WTC11 (cell line): Measurements from ENCODE around the gene SH2D4B.

Experiments used
- ATF1 ChIP-seq: sonication (generic); formaldehyde crosslinking; IDR thresholded peaks from 2 replicates; pipeline ENCODE4 v1.8.1; 2023; ENCODE audit warnings: mild to moderate bottlenecking, moderate library complexity, missing genetic modification reagents
- CBFB ChIP-seq: sonication (generic); formaldehyde crosslinking; IDR thresholded peaks from 2 replicates; pipeline ENCODE4 v1.8.1; 2022; ENCODE audit warnings: mild to moderate bottlenecking, low read depth, missing genetic modification reagents
- CTCF ChIP-seq: fragments of 200-600 bp; IDR thresholded peaks from 2 replicates; pipeline ENCODE4 v1.8.0; 2022; ENCODE audit warnings: antibody characterized with exemption
- ELF4 ChIP-seq: sonication (generic); formaldehyde crosslinking; IDR thresholded peaks from 2 replicates; pipeline ENCODE4 v1.8.1; 2022; ENCODE audit warnings: low read depth, mild to moderate bottlenecking, moderate library complexity, missing genetic modification reagents
- EMX1 ChIP-seq: fragments of 250-450 bp; sonication (Bioruptor Pico); IDR thresholded peaks from 2 replicates; pipeline ENCODE4 v1.8.0; 2021; ENCODE audit warnings: mild to moderate bottlenecking
- GABPB1 ChIP-seq: sonication (generic); formaldehyde crosslinking; IDR thresholded peaks from 2 replicates; pipeline ENCODE4 v1.8.1; 2023; ENCODE audit warnings: mild to moderate bottlenecking, missing genetic modification reagents
- IRF2 ChIP-seq: sonication (generic); formaldehyde crosslinking; IDR thresholded peaks from 2 replicates; pipeline ENCODE4 v1.8.0; 2022; ENCODE audit warnings: low read depth, missing genetic modification reagents, borderline replicate concordance
- SMAD3 ChIP-seq: sonication (generic); formaldehyde crosslinking; IDR thresholded peaks from 2 replicates; pipeline ENCODE4 v1.8.0; 2022; ENCODE audit warnings: missing genetic modification reagents, mild to moderate bottlenecking, borderline replicate concordance
- ZBTB43 ChIP-seq: sonication (generic); formaldehyde crosslinking; IDR thresholded peaks from 2 replicates; pipeline ENCODE4 v1.8.1; 2023; ENCODE audit warnings: mild to moderate bottlenecking, missing genetic modification reagents
- ZNF263 ChIP-seq: sonication (generic); formaldehyde crosslinking; IDR thresholded peaks from 2 replicates; pipeline ENCODE4 v1.8.1; 2022; ENCODE audit warnings: low read depth, mild to moderate bottlenecking, moderate library complexity, missing genetic modification reagents
- ZNF512 ChIP-seq: sonication (generic); formaldehyde crosslinking; IDR thresholded peaks from 2 replicates; pipeline ENCODE4 v1.8.1; 2022; ENCODE audit warnings: missing genetic modification reagents, borderline replicate concordance
- TF ChIP-seq, protein P1 (sequence below): sonication (generic); formaldehyde crosslinking; conservative IDR thresholded peaks from 2 replicates; pipeline ENCODE4 v1.8.1; 2023; ENCODE audit warnings: mild to moderate bottlenecking, low read depth, missing genetic modification reagents, moderate library complexity
- TF ChIP-seq, protein P2 (sequence below): sonication (generic); formaldehyde crosslinking; IDR thresholded peaks from 2 replicates; pipeline ENCODE4 v1.8.1; 2023; ENCODE audit warnings: mild to moderate bottlenecking, missing genetic modification reagents

- peak; percentile 83 for TF ChIP-seq CTCF
- TF ChIP-seq, protein P1, sequence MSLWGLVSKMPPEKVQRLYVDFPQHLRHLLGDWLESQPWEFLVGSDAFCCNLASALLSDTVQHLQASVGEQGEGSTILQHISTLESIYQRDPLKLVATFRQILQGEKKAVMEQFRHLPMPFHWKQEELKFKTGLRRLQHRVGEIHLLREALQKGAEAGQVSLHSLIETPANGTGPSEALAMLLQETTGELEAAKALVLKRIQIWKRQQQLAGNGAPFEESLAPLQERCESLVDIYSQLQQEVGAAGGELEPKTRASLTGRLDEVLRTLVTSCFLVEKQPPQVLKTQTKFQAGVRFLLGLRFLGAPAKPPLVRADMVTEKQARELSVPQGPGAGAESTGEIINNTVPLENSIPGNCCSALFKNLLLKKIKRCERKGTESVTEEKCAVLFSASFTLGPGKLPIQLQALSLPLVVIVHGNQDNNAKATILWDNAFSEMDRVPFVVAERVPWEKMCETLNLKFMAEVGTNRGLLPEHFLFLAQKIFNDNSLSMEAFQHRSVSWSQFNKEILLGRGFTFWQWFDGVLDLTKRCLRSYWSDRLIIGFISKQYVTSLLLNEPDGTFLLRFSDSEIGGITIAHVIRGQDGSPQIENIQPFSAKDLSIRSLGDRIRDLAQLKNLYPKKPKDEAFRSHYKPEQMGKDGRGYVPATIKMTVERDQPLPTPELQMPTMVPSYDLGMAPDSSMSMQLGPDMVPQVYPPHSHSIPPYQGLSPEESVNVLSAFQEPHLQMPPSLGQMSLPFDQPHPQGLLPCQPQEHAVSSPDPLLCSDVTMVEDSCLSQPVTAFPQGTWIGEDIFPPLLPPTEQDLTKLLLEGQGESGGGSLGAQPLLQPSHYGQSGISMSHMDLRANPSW: no peak
- TF ChIP-seq ZBTB43 (CRISPR knock-in tag): no peak
- TF ChIP-seq ZNF512 (CRISPR knock-in tag): no peak
- no peak for TF ChIP-seq ELF4 (CRISPR knock-in tag)
- TF ChIP-seq CBFB (CRISPR knock-in tag): no peak
- no peak for TF ChIP-seq ZNF263 (CRISPR knock-in tag)
- TF ChIP-seq, protein P2, sequence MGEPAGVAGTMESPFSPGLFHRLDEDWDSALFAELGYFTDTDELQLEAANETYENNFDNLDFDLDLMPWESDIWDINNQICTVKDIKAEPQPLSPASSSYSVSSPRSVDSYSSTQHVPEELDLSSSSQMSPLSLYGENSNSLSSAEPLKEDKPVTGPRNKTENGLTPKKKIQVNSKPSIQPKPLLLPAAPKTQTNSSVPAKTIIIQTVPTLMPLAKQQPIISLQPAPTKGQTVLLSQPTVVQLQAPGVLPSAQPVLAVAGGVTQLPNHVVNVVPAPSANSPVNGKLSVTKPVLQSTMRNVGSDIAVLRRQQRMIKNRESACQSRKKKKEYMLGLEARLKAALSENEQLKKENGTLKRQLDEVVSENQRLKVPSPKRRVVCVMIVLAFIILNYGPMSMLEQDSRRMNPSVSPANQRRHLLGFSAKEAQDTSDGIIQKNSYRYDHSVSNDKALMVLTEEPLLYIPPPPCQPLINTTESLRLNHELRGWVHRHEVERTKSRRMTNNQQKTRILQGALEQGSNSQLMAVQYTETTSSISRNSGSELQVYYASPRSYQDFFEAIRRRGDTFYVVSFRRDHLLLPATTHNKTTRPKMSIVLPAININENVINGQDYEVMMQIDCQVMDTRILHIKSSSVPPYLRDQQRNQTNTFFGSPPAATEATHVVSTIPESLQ (CRISPR knock-in tag): no peak
- TF ChIP-seq SMAD3 (CRISPR knock-in tag): no peak
- TF ChIP-seq EMX1 (CRISPR knock-in tag): no peak
- TF ChIP-seq GABPB1 (CRISPR knock-in tag): no peak
- no peak for TF ChIP-seq ATF1 (CRISPR knock-in tag)
- TF ChIP-seq IRF2 (CRISPR knock-in tag): no peak
These were observed 61.7 kb downstream of the SH2D4B start for GRCh38 chr10:80599424-80599847.
